GM12878 (cell line): ENCODE measurements around the gene PLEKHM1. TPM values are rescaled to one million over a fixed set of nuclear protein-coding genes. Genes with fewer than 3 reads are reported as not detected.
A peak's percentile ranks its signal among the peaks of the same experiment; 100 is the strongest.

Experiments
- CBX3 ChIP-seq: fragments of 200-600 bp; sonication (generic); IDR thresholded peaks from 2 replicates; pipeline ENCODE4 v1.6.1; 2016; ENCODE audit warnings: low read depth, borderline replicate concordance
- CBX5 ChIP-seq: sonication (generic); IDR thresholded peaks from 2 replicates; pipeline ENCODE4 v1.6.1; 2016; ENCODE audit warnings: low read depth, moderate library complexity, mild to moderate bottlenecking, inconsistent platforms
- CREM ChIP-seq: IDR thresholded peaks from 2 replicates; pipeline ENCODE4 v1.6.1; 2014; ENCODE audit warnings: antibody characterized with exemption, low read depth
- DPF2 ChIP-seq: fragments of 450-650 bp; IDR thresholded peaks from 2 replicates; pipeline ENCODE4 v1.6.1; 2017; ENCODE audit warnings: mild to moderate bottlenecking
- E4F1 ChIP-seq: fragments of 450-650 bp; IDR thresholded peaks from 2 replicates; pipeline ENCODE4 v1.6.1; 2018; ENCODE audit warnings: borderline replicate concordance, mild to moderate bottlenecking; ENCODE audit not compliant: partially characterized antibody
- ETV6 ChIP-seq, 2 experiments: fragments of 450-650 bp in 1 of 2; IDR thresholded peaks in 1 of 2; conservative IDR thresholded peaks in 1 of 2; 2 replicates each; pipeline ENCODE4 v1.6.1; 2014; ENCODE audit warnings: antibody characterized with exemption in 1 of 2, borderline replicate concordance in 1 of 2, low read depth in 1 of 2, mild to moderate bottlenecking in 1 of 2, moderate library complexity in 1 of 2
- FOXK2 ChIP-seq: fragments of 450-650 bp; IDR thresholded peaks from 2 replicates; pipeline ENCODE4 v1.6.1; 2017; ENCODE audit warnings: mild to moderate bottlenecking, moderate library complexity
- HDAC2 ChIP-seq: fragments of 200-600 bp; sonication (generic); IDR thresholded peaks from 2 replicates; pipeline ENCODE4 v1.6.1; 2017
- IRF4 ChIP-seq: IDR thresholded peaks from 2 replicates; pipeline ENCODE4 v1.6.1; 2011; ENCODE audit warnings: low read depth, low read length
- MAX ChIP-seq: IDR thresholded peaks from 2 replicates; pipeline ENCODE4 v1.6.1; 2012; ENCODE audit warnings: low read depth, low read length, improper control_type of control experiment
- MTA2 ChIP-seq: fragments of 450-650 bp; IDR thresholded peaks from 2 replicates; pipeline ENCODE4 v1.6.1; 2016; ENCODE audit warnings: low read depth, mild to moderate bottlenecking, moderate library complexity
- NFYB ChIP-seq: IDR thresholded peaks from 2 replicates; pipeline ENCODE4 v1.6.1; 2011; ENCODE audit warnings: low read depth, mild to moderate bottlenecking, low read length, improper control_type of control experiment, moderate library complexity; ENCODE audit not compliant: insufficient read depth
- NR2C1 ChIP-seq: fragments of 450-650 bp; IDR thresholded peaks from 2 replicates; pipeline ENCODE4 v1.6.1; 2017; ENCODE audit warnings: antibody characterized with exemption, mild to moderate bottlenecking, moderate library complexity
- PAX8 ChIP-seq: fragments of 450-650 bp; IDR thresholded peaks from 2 replicates; pipeline ENCODE4 v1.6.1; 2017; ENCODE audit warnings: mild to moderate bottlenecking, moderate library complexity
- PML ChIP-seq: IDR thresholded peaks from 2 replicates; pipeline ENCODE4 v1.6.1; 2012; ENCODE audit warnings: low read length, inconsistent platforms
- RBBP5 ChIP-seq: fragments of 200-600 bp; sonication (generic); conservative IDR thresholded peaks from 2 replicates; pipeline ENCODE4 v1.6.1; 2016
- RELA ChIP-seq: fragments of 450-650 bp; IDR thresholded peaks from 2 replicates; pipeline ENCODE4 v1.8.0; 2014; ENCODE audit warnings: borderline replicate concordance; ENCODE audit not compliant: partially characterized antibody
- SKIL ChIP-seq: fragments of 450-650 bp; IDR thresholded peaks from 2 replicates; pipeline ENCODE4 v1.6.1; 2017; ENCODE audit warnings: mild to moderate bottlenecking, low read depth, inconsistent platforms; ENCODE audit not compliant: poor library complexity, severe bottlenecking
- SP1 ChIP-seq: IDR thresholded peaks from one replicate; pipeline ENCODE4 v1.6.1; 2011; ENCODE audit warnings: low read depth, low read length
- TAF1 ChIP-seq: IDR thresholded peaks from 2 replicates; pipeline ENCODE4 v1.6.1; 2011; ENCODE audit warnings: mild to moderate bottlenecking, low read depth, low read length, borderline replicate concordance
- TARDBP ChIP-seq: IDR thresholded peaks from 2 replicates; pipeline ENCODE4 v1.6.1; 2016; ENCODE audit warnings: borderline replicate concordance
- TCF12 ChIP-seq: IDR thresholded peaks from 2 replicates; pipeline ENCODE4 v1.6.1; 2011; ENCODE audit warnings: low read depth, mild to moderate bottlenecking, low read length
- ZBTB33 ChIP-seq: fragments of 450-650 bp; IDR thresholded peaks from 2 replicates; pipeline ENCODE4 v1.6.1; 2017; ENCODE audit warnings: mild to moderate bottlenecking
- ZNF207 ChIP-seq: fragments of 450-650 bp; IDR thresholded peaks from 2 replicates; pipeline ENCODE4 v1.6.1; 2014; ENCODE audit warnings: antibody characterized with exemption, mild to moderate bottlenecking, borderline replicate concordance
- polyA plus RNA-seq, 11 experiments: library from polyadenylated mRNA; depleted of rRNA in 4 of 11; unstranded in 6 of 11; stranded (reverse) in 5 of 11; fragments of >200 nt; fragmentation: Nextera tagmentation in 4 of 11; fragmentation: Illumina TruSeq in 1 of 11; extraction: Ambion mirVana in 4 of 11; extraction: Trizol in 1 of 11; gene quantifications; 1 replicate in 1 of 11; 2 replicates in 10 of 11; pipeline versions ENCODE4 v1.2.1 to v1.2.3, GENCODE V29; 2011 to 2016; ENCODE audit warnings: inconsistent platforms in 2 of 11, missing spikeins in 2 of 11, low read depth in 1 of 11
- total RNA-seq, 4 experiments: library from RNA; depleted of rRNA in 3 of 4; stranded (reverse); fragments of >200 nt in 3 of 4; fragmentation: Illumina TruSeq in 1 of 4; extraction: Trizol in 1 of 4; gene quantifications; 2 replicates each; pipeline versions ENCODE4 v1.2.1 to v1.2.3, GENCODE V29; 2013 to 2021

Gene PLEKHM1
- total and polyA plus RNA-seq, 10 of the 15 experiments (the other 5 are each of a cell fraction or from before 2014, with no cell fraction given): 0.21 to 27.8 (median 9.4) TPM

- no peak for TF ChIP-seq SKIL
- no peak for TF ChIP-seq PAX8
- no peak for TF ChIP-seq TAF1
- no peak for TF ChIP-seq RELA
- no peak for TF ChIP-seq HDAC2
- no peak for TF ChIP-seq MAX
- TF ChIP-seq ETV6 (conservative IDR thresholded peaks at IDR 0.05 in 1 of 2, IDR thresholded peaks at IDR 0.05 in 1 of 2; ENCODE audit: borderline replicate concordance in 1 of 2, low read depth in 1 of 2): no peak
- TF ChIP-seq SP1: no peak
- TF ChIP-seq DPF2: peak; percentile 82
- TF ChIP-seq NFYB: no peak
- TF ChIP-seq RBBP5: no peak
- 0 out of 2 replicates have a peak, but pooled peaks have one; percentile 37 for TF ChIP-seq ZNF207
- no peak for TF ChIP-seq NR2C1
- no peak for TF ChIP-seq TARDBP
- TF ChIP-seq MTA2: no peak
- no peak for TF ChIP-seq CBX5
- TF ChIP-seq PML: no peak
- TF ChIP-seq E4F1: no peak
- TF ChIP-seq TCF12: 0 out of 2 replicates have a peak, but pooled peaks have one; percentile 42
- TF ChIP-seq CBX3: no peak
- no peak for TF ChIP-seq FOXK2
- TF ChIP-seq CREM: no peak
- 0 out of 2 replicates have a peak, but pooled peaks have one; percentile 22 for TF ChIP-seq ZBTB33
- TF ChIP-seq IRF4: no peak
Measured at GRCh38 chr17:45428050-45428617, 62.4 kb downstream of the PLEKHM1 start (continued).
